ENCODE results near the gene MAGEA6. TPM values are rescaled to one million over a fixed set of nuclear protein-coding genes. Genes with fewer than 3 reads are reported as not detected.
"Not testable (repeated sequence)": the region's sequence is repeated elsewhere in the genome, so short reads cannot be mapped to it uniquely, and the experiment has no call there.

The MAGEA6 gene
- total RNA-seq, 1 donor from 2014 or later = not detected

GRCh38 chrX:152810403-152810802, 40.9 kb upstream of the MAGEA6 start:
- no peak for DNase-seq
- intact Hi-C loops (cut with DNase I) = no loop called here
- H3K27me3 ChIP-seq = no peaks in the 10 kb centered on the region

GRCh38 chrX:152806035-152806434, 36.5 kb upstream of the MAGEA6 start:
- ATAC-seq = no peak
- Histone ChIP-seq H3K4me3 (no peak overlapping the region), H3K27me3 (no peaks in the 10 kb centered on the region), H3K4me1 (no peaks in the 10 kb centered on the region), H3K9me3 (no peaks in the 10 kb centered on the region), H3K27ac (no peak overlapping the region), H3K36me3 (no peaks in the 10 kb centered on the region)
- no peak for DNase-seq
- intact Hi-C loops (cut with DNase I) = no loop called here
- TF ChIP-seq CTCF (IDR thresholded peaks at IDR 0.05) = no peak

More at GRCh38 chrX:152810403-152810802, 40.9 kb upstream of the MAGEA6 start:
- Histone ChIP-seq H3K9me3 (no peaks in the 10 kb centered on the region), H3K36me3 (no peaks in the 10 kb centered on the region), H3K4me1 (no peaks in the 10 kb centered on the region), H3K4me3 (no peak overlapping the region), H3K27ac (no peak overlapping the region)
- no peak for ATAC-seq
- TF ChIP-seq CTCF (IDR thresholded peaks at IDR 0.05) = no peak

GRCh38 chrX:152798945-152799344, 29.5 kb upstream of the MAGEA6 start:
- H3K27ac ChIP-seq = no peak overlapping the region
- H3K27me3 ChIP-seq = no peaks in the 10 kb centered on the region
- DNase-seq = no peak
- no peak for ATAC-seq
- no peaks in the 10 kb centered on the region for H3K36me3 ChIP-seq
- no peak overlapping the region for H3K4me3 ChIP-seq
- H3K4me1 ChIP-seq = no peaks in the 10 kb centered on the region
- intact Hi-C loops (cut with DNase I) = no loop called here
- no peaks in the 10 kb centered on the region for H3K9me3 ChIP-seq
- TF ChIP-seq CTCF (IDR thresholded peaks at IDR 0.05) = no peak

- H3K27ac ChIP-seq; intact Hi-C loops (cut with DNase I): not testable (repeated sequence)
Measured at GRCh38 chrX:152787062-152787461, 17.6 kb upstream of the MAGEA6 start.

GRCh38 chrX:152766562-152766961, 2.9 kb downstream of the MAGEA6 start:
- DNase-seq; H3K4me3 ChIP-seq; intact Hi-C loops (cut with DNase I); H3K27ac ChIP-seq; H3K9me3 ChIP-seq; H3K4me1 ChIP-seq; H3K27me3 ChIP-seq; H3K36me3 ChIP-seq; ATAC-seq: not testable (repeated sequence)

More at GRCh38 chrX:152787062-152787461, 17.6 kb upstream of the MAGEA6 start:
- H3K4me3 ChIP-seq, H3K4me1 ChIP-seq, H3K27me3 ChIP-seq, H3K36me3 ChIP-seq, H3K9me3 ChIP-seq, DNase-seq: not testable (repeated sequence)
- ATAC-seq = peak; percentile 45

GRCh38 chrX:152761582-152761981, 7.9 kb downstream of the MAGEA6 start:
- not testable (repeated sequence) for ATAC-seq, H3K4me3 ChIP-seq

GRCh38 chrX:152759544-152759943, 9.9 kb downstream of the MAGEA6 start:
- H3K27ac ChIP-seq; intact Hi-C loops (cut with DNase I); H3K27me3 ChIP-seq; H3K9me3 ChIP-seq; H3K4me1 ChIP-seq; H3K4me3 ChIP-seq; H3K36me3 ChIP-seq; ATAC-seq; DNase-seq: not testable (repeated sequence)

More at GRCh38 chrX:152761582-152761981, 7.9 kb downstream of the MAGEA6 start:
- H3K9me3 ChIP-seq; H3K27ac ChIP-seq; H3K4me1 ChIP-seq; H3K36me3 ChIP-seq; DNase-seq; H3K27me3 ChIP-seq; intact Hi-C loops (cut with DNase I): not testable (repeated sequence)

GRCh38 chrX:152758918-152759317, 10.6 kb downstream of the MAGEA6 start, which contains the start of gene CSAG3:
Gene CSAG3, plus strand, starts transcription at chrX:152759218.
- H3K9me3 ChIP-seq; H3K4me3 ChIP-seq; H3K36me3 ChIP-seq; H3K4me1 ChIP-seq; intact Hi-C loops (cut with DNase I); H3K27ac ChIP-seq; DNase-seq; H3K27me3 ChIP-seq; ATAC-seq: not testable (repeated sequence)

- ATAC-seq; H3K4me1 ChIP-seq; H3K9me3 ChIP-seq; H3K4me3 ChIP-seq; H3K36me3 ChIP-seq; H3K27me3 ChIP-seq; DNase-seq; H3K27ac ChIP-seq; intact Hi-C loops (cut with DNase I): not testable (repeated sequence)
Measured at GRCh38 chrX:152754871-152755270, 14.6 kb downstream of the MAGEA6 start.

GRCh38 chrX:152753686-152754650, 15.5 kb downstream of the MAGEA6 start, which contains the start of gene MAGEA2:
Gene MAGEA2, minus strand, starts transcription at chrX:152753842. Its CDS starts 2,479 bp downstream, at chrX:152751363.
- H3K9me3 ChIP-seq; H3K4me3 ChIP-seq; ATAC-seq; H3K4me1 ChIP-seq; DNase-seq; H3K27ac ChIP-seq; H3K27me3 ChIP-seq; H3K36me3 ChIP-seq; intact Hi-C loops (cut with DNase I): not testable (repeated sequence)
